NCI-H2107 treated with DMSO at 0.1 percent for 48 hours (cell line): ENCODE measurements around the gene DCAKD.
A peak's percentile ranks its signal among the peaks of the same experiment; 100 is the strongest.

Experiments
- DNase-seq: peaks from one replicate; lab custom pipeline; 2025; ENCODE audit not compliant: unreplicated experiment; lab: John Stamatoyannopoulos, UW

Gene DCAKD

GRCh38 chr17:45051060-45051719, at the start of gene DCAKD:
DCAKD (minus strand) TSS chr17:45051632; CDS start chr17:45034885, 16,747 bp downstream.
- DNase-seq, result peak; percentile 76

GRCh38 chr17:45098869-45099616, 47.6 kb upstream of the DCAKD start:
- DNase-seq, result peak; percentile 26

- DNase-seq, result no peak
Observed at GRCh38 chr17:45098081-45098868, 46.8 kb upstream of the DCAKD start.

GRCh38 chr17:45096926-45097325, 45.5 kb upstream of the DCAKD start:
- DNase-seq, result no peak

- peak; percentile 35 for DNase-seq
Observed at GRCh38 chr17:45096141-45096540, 44.7 kb upstream of the DCAKD start.

- DNase-seq, result no peak
Observed at GRCh38 chr17:45093444-45094110, 42.1 kb upstream of the DCAKD start.

GRCh38 chr17:45092911-45093430, 41.5 kb upstream of the DCAKD start:
- no peak for DNase-seq

GRCh38 chr17:45091778-45092425, 40.5 kb upstream of the DCAKD start:
- no peak for DNase-seq

- DNase-seq, result no peak
Observed at GRCh38 chr17:45090711-45091110, 39.3 kb upstream of the DCAKD start.

- no peak for DNase-seq
Observed at GRCh38 chr17:45088741-45089140, 37.3 kb upstream of the DCAKD start.

- DNase-seq, result no peak
Observed at GRCh38 chr17:45087978-45088377, 36.5 kb upstream of the DCAKD start.

GRCh38 chr17:45087504-45087975, 36.1 kb upstream of the DCAKD start:
- peak; percentile 52 for DNase-seq

- DNase-seq, result no peak
Observed at GRCh38 chr17:45086865-45087503, 35.6 kb upstream of the DCAKD start.

- DNase-seq, result no peak
Observed at GRCh38 chr17:45086391-45086790, 35.0 kb upstream of the DCAKD start.

- no peak for DNase-seq
Observed at GRCh38 chr17:45081047-45081703, 29.7 kb upstream of the DCAKD start.

- DNase-seq, result no peak
Observed at GRCh38 chr17:45077643-45078042, 26.2 kb upstream of the DCAKD start.

GRCh38 chr17:45073414-45074070, 22.1 kb upstream of the DCAKD start:
- DNase-seq, result no peak

GRCh38 chr17:45070809-45071208, 19.4 kb upstream of the DCAKD start:
- DNase-seq, result no peak

GRCh38 chr17:45070001-45070400, 18.6 kb upstream of the DCAKD start:
- DNase-seq, result no peak
